Keratinocyte (primary cell): ENCODE data around the gene ZBTB24.

Experiments
- EZH2 ChIP-seq: IDR thresholded peaks from one replicate; pipeline ENCODE4 v1.6.1; 2012; ENCODE audit warnings: inconsistent platforms, mild to moderate bottlenecking, low read length, moderate library complexity
- TF ChIP-seq, protein P1 (sequence below), 3 experiments: IDR thresholded peaks in 1 of 3; conservative IDR thresholded peaks in 1 of 3; optimal IDR thresholded peaks in 1 of 3; 2 replicates in 2 of 3; 3 replicates in 1 of 3; pipeline versions ENCODE3 to v1.5.1; 2011; ENCODE audit warnings: low read length in 3 of 3, mild to moderate bottlenecking in 3 of 3, moderate library complexity in 2 of 3, control low read depth in 1 of 3, inconsistent platforms in 1 of 3; ENCODE audit not compliant: insufficient read depth in 2 of 3; ENCODE audit errors: extremely low read depth in 1 of 3

GRCh38 chr6:109424946-109425345 lies 58.1 kb downstream of the ZBTB24 start:
- TF ChIP-seq, protein P1, sequence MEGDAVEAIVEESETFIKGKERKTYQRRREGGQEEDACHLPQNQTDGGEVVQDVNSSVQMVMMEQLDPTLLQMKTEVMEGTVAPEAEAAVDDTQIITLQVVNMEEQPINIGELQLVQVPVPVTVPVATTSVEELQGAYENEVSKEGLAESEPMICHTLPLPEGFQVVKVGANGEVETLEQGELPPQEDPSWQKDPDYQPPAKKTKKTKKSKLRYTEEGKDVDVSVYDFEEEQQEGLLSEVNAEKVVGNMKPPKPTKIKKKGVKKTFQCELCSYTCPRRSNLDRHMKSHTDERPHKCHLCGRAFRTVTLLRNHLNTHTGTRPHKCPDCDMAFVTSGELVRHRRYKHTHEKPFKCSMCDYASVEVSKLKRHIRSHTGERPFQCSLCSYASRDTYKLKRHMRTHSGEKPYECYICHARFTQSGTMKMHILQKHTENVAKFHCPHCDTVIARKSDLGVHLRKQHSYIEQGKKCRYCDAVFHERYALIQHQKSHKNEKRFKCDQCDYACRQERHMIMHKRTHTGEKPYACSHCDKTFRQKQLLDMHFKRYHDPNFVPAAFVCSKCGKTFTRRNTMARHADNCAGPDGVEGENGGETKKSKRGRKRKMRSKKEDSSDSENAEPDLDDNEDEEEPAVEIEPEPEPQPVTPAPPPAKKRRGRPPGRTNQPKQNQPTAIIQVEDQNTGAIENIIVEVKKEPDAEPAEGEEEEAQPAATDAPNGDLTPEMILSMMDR (optimal IDR thresholded peaks at IDR 0.05 in 1 of 3, IDR thresholded peaks at IDR 0.05 in 1 of 3, conservative IDR thresholded peaks at IDR 0.05 in 1 of 3; ENCODE audit: extremely low read depth in 1 of 3, insufficient read depth in 2 of 3, low read length in 3 of 3) = no peak
- no peak for TF ChIP-seq EZH2
